Ramos (cell line): ENCODE data around the gene ZER1.
"Not testable (repeated sequence)": the region's sequence is repeated elsewhere in the genome, so short reads cannot be mapped to it uniquely, and the experiment has no call there.

Experiments used
- in situ Hi-C: fragments of 300-500 bp; cut with MboI; formaldehyde crosslinking; loops from one replicate; pipeline ENCODE4 v1.14.3; 2022; ENCODE audit warnings: low sequenced_read_pairs; ENCODE audit not compliant: unreplicated experiment

The ZER1 gene

GRCh38 chr9:128771745-128772519 is at the start of gene ZER1:
ZER1 (minus strand) TSS chr9:128771927; CDS start chr9:128755565, 16,362 bp downstream.
- in situ Hi-C loops, result no loop called here

GRCh38 chr9:128820665-128821583 is 49.2 kb upstream of the ZER1 start:
- in situ Hi-C loops, result no loop called here

GRCh38 chr9:128819716-128820664 is 48.3 kb upstream of the ZER1 start:
- in situ Hi-C loops, result no loop called here

GRCh38 chr9:128818839-128819715 is 47.4 kb upstream of the ZER1 start:
- in situ Hi-C loops, result no loop called here

GRCh38 chr9:128818099-128818838 is 46.5 kb upstream of the ZER1 start, which contains the start of gene ENDOG:
ENDOG (plus strand) TSS chr9:128818500; CDS start chr9:128818685, 185 bp downstream.
- in situ Hi-C loops, result no loop called here

- in situ Hi-C loops, result no loop called here
These were observed 39.1 kb upstream of the ZER1 start for GRCh38 chr9:128810873-128811272.

GRCh38 chr9:128809831-128810230 is 38.1 kb upstream of the ZER1 start:
- in situ Hi-C loops, result no loop called here

GRCh38 chr9:128809036-128809599 is 37.4 kb upstream of the ZER1 start:
- in situ Hi-C loops, result no loop called here

GRCh38 chr9:128808543-128808942 is 36.8 kb upstream of the ZER1 start:
- in situ Hi-C loops, result no loop called here

GRCh38 chr9:128807827-128808226 is 36.1 kb upstream of the ZER1 start:
- in situ Hi-C loops, result no loop called here

GRCh38 chr9:128805661-128806060 is 33.9 kb upstream of the ZER1 start:
- in situ Hi-C loops, result no loop called here

GRCh38 chr9:128802482-128802881 is 30.8 kb upstream of the ZER1 start:
- in situ Hi-C loops, result no loop called here

- in situ Hi-C loops, result no loop called here
These were observed 28.3 kb upstream of the ZER1 start for GRCh38 chr9:128800061-128800460.

GRCh38 chr9:128798896-128799295 is 27.2 kb upstream of the ZER1 start:
- in situ Hi-C loops, result no loop called here

- in situ Hi-C loops, result not testable (repeated sequence)
These were observed 23.2 kb upstream of the ZER1 start for GRCh38 chr9:128794961-128795360.

GRCh38 chr9:128792978-128793686 is 21.4 kb upstream of the ZER1 start:
- in situ Hi-C loops, result no loop called here

GRCh38 chr9:128792134-128792533 is 20.4 kb upstream of the ZER1 start:
- in situ Hi-C loops, result no loop called here
